Measurements from ENCODE around the gene NLN. TPM values are rescaled to one million over a fixed set of nuclear protein-coding genes. Genes with fewer than 3 reads are reported as not detected.
A peak's percentile ranks its signal among the peaks of the same experiment; 100 is the strongest.
"Not testable (repeated sequence)": the region's sequence is repeated elsewhere in the genome, so short reads cannot be mapped to it uniquely, and the experiment has no call there.

Gene NLN
- total RNA-seq, 1 donor: 30.2 TPM

GRCh38 chr5:65834306-65834705 is 112.3 kb downstream of the NLN start:
- TF ChIP-seq, protein P1, sequence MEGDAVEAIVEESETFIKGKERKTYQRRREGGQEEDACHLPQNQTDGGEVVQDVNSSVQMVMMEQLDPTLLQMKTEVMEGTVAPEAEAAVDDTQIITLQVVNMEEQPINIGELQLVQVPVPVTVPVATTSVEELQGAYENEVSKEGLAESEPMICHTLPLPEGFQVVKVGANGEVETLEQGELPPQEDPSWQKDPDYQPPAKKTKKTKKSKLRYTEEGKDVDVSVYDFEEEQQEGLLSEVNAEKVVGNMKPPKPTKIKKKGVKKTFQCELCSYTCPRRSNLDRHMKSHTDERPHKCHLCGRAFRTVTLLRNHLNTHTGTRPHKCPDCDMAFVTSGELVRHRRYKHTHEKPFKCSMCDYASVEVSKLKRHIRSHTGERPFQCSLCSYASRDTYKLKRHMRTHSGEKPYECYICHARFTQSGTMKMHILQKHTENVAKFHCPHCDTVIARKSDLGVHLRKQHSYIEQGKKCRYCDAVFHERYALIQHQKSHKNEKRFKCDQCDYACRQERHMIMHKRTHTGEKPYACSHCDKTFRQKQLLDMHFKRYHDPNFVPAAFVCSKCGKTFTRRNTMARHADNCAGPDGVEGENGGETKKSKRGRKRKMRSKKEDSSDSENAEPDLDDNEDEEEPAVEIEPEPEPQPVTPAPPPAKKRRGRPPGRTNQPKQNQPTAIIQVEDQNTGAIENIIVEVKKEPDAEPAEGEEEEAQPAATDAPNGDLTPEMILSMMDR (IDR thresholded peaks at IDR 0.05; ENCODE audit: insufficient read depth, low read length): no peak
- DNase-seq (ENCODE audit: low read depth): no peak
- H3K4me3 ChIP-seq (ENCODE audit: low read depth, low read length): no peak overlapping the region

GRCh38 chr5:65835191-65835590 is 113.2 kb downstream of the NLN start:
- DNase-seq (ENCODE audit: low read depth): no peak
- no peak overlapping the region for H3K4me3 ChIP-seq (ENCODE audit: low read depth, low read length)
- TF ChIP-seq, protein P1 (IDR thresholded peaks at IDR 0.05; ENCODE audit: insufficient read depth, low read length): no peak

DNA sequence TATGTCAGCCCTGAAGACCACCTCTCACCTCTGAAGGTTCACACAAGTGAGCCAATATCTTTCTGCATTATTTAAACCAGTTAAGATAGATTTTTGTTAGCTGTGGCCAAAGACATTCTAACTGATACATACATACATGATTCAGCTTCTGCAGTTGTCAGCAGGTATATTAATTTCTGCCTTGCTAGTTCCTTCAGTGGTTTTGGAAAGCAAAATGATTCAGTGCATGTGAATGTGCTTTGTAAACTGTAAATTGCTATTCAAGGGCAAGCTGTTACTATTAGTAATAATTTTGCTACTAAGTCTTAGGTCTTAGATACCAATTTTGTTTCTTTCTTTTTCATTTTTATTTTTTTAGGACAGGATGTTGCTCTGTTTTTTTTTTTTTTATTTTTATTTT is 115.1 kb downstream of the NLN start:
- no peak overlapping the region for H3K4me3 ChIP-seq (ENCODE audit: low read depth, low read length)
- TF ChIP-seq, protein P1 (IDR thresholded peaks at IDR 0.05; ENCODE audit: insufficient read depth, low read length): no peak
- DNase-seq (ENCODE audit: low read depth): peak; percentile 26

GRCh38 chr5:65839170-65839569 is 117.2 kb downstream of the NLN start:
- not testable (repeated sequence) for DNase-seq (ENCODE audit: low read depth); H3K4me3 ChIP-seq (ENCODE audit: low read depth, low read length)

DNA sequence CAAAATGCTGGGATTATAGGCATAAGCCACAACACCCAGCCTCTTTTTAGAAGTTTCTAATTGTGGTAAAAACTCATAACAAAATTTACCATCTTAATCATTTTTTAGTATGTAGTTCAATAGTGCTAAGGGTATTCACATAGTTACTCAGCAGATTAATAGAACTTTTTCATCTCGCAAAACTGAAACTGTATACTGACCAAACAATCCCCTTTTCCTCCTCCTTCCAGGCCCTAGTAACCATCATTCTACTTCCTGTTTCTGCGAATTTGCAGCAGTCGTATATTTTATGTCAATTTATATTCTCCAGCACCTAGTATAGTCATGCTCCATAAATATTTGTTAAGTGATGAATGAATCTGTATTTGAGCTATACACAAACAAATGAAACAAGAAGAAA is 118.1 kb downstream of the NLN start:
- TF ChIP-seq, protein P1 (IDR thresholded peaks at IDR 0.05; ENCODE audit: insufficient read depth, low read length): no peak
- H3K4me3 ChIP-seq (ENCODE audit: low read depth, low read length): no peak overlapping the region
- no peak for DNase-seq (ENCODE audit: low read depth)

DNA sequence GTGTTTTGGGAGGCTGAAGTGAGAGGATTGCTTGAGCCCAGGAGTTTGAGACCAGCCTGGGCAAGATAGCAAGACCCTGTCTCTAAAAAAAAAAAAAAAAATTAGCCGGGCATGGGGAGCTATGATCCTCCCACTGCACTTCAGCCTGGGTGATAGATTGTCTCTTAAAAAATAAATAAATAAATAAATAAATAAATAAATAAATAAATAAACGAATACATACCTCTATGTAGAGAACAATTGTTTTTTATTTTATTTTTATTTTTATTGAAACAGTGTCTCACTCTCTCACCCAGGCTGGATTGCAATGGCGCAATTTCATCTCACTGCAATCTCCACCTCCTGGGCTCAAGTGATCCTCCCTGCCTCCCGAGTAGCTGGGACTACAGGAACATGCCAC is 122.8 kb downstream of the NLN start:
- not testable (repeated sequence) for H3K4me3 ChIP-seq (ENCODE audit: low read depth, low read length); DNase-seq (ENCODE audit: low read depth)

DNA sequence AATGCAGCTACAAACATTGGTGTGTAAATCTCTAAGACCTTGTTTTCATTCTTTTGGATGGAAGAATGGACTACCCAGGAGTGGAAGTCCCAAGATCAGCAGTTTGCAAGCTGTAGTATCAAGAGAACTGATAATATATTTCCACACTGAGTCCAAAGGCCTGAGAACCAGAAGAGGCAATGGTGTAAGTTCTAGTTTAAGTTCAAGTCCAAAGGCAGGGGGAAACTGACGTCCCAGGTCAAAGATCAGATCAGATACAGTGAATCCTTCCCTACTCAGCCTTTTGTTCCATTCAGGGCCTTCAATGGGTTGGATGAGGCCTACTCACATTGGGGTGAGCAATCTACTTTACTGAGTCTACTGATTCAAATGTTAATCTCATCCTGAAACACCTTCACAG is 124.1 kb downstream of the NLN start:
- no peak for DNase-seq (ENCODE audit: low read depth)
- TF ChIP-seq, protein P1 (IDR thresholded peaks at IDR 0.05; ENCODE audit: insufficient read depth, low read length): no peak
- H3K4me3 ChIP-seq (ENCODE audit: low read depth, low read length): no peak overlapping the region

- H3K4me3 ChIP-seq (ENCODE audit: low read depth, low read length); DNase-seq (ENCODE audit: low read depth): not testable (repeated sequence)
These were observed 125.0 kb downstream of the NLN start for GRCh38 chr5:65847019-65847418.

DNA sequence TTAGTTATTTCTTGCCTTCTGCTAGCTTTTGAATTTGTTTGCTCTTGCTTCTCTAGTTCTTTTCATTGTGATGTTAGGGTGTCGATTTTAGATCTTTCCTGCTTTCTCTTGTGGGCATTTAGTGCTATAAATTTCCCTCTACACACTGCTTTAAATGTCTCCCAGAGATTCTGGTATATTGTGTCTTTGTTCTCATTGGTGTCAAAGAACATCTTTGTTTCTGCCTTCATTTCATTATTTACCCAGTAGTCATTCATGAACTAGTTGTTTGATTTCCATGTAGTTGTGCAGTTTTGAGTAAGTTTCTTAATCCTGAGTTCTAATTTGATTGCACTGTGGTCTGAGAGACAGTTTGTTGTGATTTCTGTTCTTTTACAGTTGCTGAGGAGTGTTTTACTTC is 127.9 kb downstream of the NLN start:
- DNase-seq (ENCODE audit: low read depth); H3K4me3 ChIP-seq (ENCODE audit: low read depth, low read length): not testable (repeated sequence)

Measured in fibroblast of the aortic adventitia (primary cell).